ENCODE measurements around the gene ZNF362. TPM values are rescaled to one million over a fixed set of nuclear protein-coding genes. Genes with fewer than 3 reads are reported as not detected.
A peak's percentile ranks its signal among the peaks of the same experiment; 100 is the strongest.

ZNF362 gene
- total RNA-seq, 4 donors from 2014 or later, result 3.6 to 18.9 (median 13.7) TPM

- H3K4me1 ChIP-seq, result peaks cover 0 to 42% (median 2%) of the 10 kb centered on the region in 3 donors
- 56 to 81% methylated on average over 3 to 7 of the region's 7 CpGs for WGBS, 2 donors
- H3K36me3 ChIP-seq, result peaks cover 0 to 79% (median 0%) of the 10 kb centered on the region in 3 donors
- no peak for TF ChIP-seq CTCF (IDR thresholded peaks at IDR 0.05)
- no peak for TF ChIP-seq POLR2A (IDR thresholded peaks at IDR 0.05)
- H3K4me3 ChIP-seq, result no peak overlapping the region
- intact Hi-C loops (cut with DNase I), result no loop called here
- H3K9me3 ChIP-seq, result no peaks in the 10 kb centered on the region
- no peaks in the 10 kb centered on the region for H3K27me3 ChIP-seq
- DNase-seq, result no peak
- no peak overlapping the region for H3K27ac ChIP-seq
These were observed 17.7 kb downstream of the ZNF362 start for GRCh38 chr1:33273961-33274371.

DNA sequence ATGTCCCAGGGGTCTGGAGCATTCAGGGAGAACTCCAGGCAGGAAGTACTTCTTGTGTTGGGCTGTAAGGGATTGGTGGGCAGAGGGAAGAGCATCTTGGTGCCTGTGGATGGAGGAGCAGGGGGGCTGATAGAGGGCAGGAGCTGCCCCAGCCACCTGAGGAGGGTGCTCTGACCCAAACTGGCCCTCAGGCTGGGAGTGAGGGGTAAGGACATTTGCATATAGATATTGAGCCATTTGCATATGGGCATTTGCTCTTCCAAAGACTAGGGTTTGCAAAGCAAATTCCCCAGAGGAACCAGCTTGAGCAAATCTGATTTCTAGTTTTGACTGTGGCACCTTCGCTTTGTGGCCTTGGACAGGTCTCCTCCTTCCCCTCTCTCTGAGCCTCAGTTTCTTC, 18.2 kb downstream of the ZNF362 start:
- Histone ChIP-seq H3K4me1 (peaks cover 0 to 37% (median 0%) of the 10 kb centered on the region in 3 donors), H3K27me3 (no peaks in the 10 kb centered on the region), H3K36me3 (peaks cover 0 to 84% (median 0%) of the 10 kb centered on the region in 3 donors), H3K27ac (no peak overlapping the region), H3K9me3 (no peaks in the 10 kb centered on the region), H3K4me3 (no peak overlapping the region)
- no peak for TF ChIP-seq POLR2A (IDR thresholded peaks at IDR 0.05)
- TF ChIP-seq CTCF (IDR thresholded peaks at IDR 0.05), result no peak
- whole genome bisulfite sequencing, 2 donors, result 85 to 100% methylated on average over 1 of the region's 1 CpG
- DNase-seq, result no peak
- intact Hi-C loops (cut with DNase I), result no loop called here

- H3K27ac ChIP-seq, result no peak overlapping the region
- H3K36me3 ChIP-seq, result peaks cover 0 to 87% (median 2%) of the 10 kb centered on the region in 3 donors
- 86 to 94% methylated on average over 5 to 6 of the region's 6 CpGs for WGBS, 2 donors
- H3K9me3 ChIP-seq, result no peaks in the 10 kb centered on the region
- H3K4me3 ChIP-seq, result no peak overlapping the region
- intact Hi-C loops (cut with DNase I), result no loop called here
- peaks cover 0 to 32% (median 0%) of the 10 kb centered on the region in 3 donors for H3K4me1 ChIP-seq
- DNase-seq, result no peak
- TF ChIP-seq CTCF (IDR thresholded peaks at IDR 0.05), result no peak
- no peak for TF ChIP-seq POLR2A (IDR thresholded peaks at IDR 0.05)
- H3K27me3 ChIP-seq, result no peaks in the 10 kb centered on the region
These were observed 18.9 kb downstream of the ZNF362 start for GRCh38 chr1:33275195-33275594.

DNA sequence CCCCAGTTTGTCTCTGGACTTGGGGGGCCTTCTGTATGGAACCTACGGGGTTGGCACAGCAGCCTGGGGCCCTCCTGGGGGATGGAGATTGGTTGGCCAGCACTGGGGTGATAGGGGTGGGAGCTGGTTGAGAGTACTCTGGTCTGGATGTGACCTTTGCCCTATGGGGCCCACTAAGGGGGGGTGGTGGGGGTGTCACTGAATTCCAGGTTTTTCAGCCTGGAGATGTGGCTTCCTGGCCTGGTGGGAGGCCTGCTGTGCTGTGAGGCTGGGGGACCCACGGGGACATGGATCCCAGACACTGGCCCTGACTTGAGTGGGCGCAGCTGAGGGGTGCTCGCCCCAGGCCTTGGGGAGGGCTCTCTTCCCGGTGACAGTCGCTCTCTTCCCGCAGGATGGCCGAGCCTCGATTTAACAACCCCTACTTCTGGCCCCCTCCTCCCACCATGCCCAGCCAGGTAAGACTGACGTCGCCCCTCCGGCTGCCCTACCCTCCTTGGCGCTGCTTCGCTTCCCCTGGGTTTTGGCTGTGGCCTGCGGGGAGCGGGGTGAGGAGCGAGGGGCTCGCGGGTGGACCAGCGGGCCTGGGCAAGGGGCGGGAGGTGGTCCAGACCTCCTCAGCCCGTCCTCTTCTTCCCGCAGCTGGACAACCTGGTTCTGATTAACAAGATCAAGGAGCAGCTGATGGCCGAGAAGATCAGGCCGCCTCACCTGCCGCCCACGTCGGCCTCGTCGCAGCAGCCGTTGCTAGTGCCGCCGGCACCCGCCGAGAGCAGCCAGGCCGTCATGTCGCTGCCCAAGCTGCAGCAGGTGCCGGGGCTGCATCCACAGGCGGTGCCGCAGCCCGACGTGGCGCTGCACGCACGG, 19.6 kb downstream of the ZNF362 start:
- no peak for DNase-seq
- 86 to 91% methylated on average over 5 to 7 of the region's 45 CpGs for WGBS, 2 donors
- H3K4me3 ChIP-seq, result no peak overlapping the region
- intact Hi-C loops (cut with DNase I), result no loop called here
- peaks cover 0 to 25% (median 0%) of the 10 kb centered on the region in 3 donors for H3K4me1 ChIP-seq
- no peak for TF ChIP-seq CTCF (IDR thresholded peaks at IDR 0.05)
- TF ChIP-seq POLR2A (IDR thresholded peaks at IDR 0.05), result no peak
- H3K27me3 ChIP-seq, result no peaks in the 10 kb centered on the region
- H3K36me3 ChIP-seq, result peaks cover 0 to 87% (median 6%) of the 10 kb centered on the region in 3 donors
- H3K9me3 ChIP-seq, result no peaks in the 10 kb centered on the region
- H3K27ac ChIP-seq, result peak overlapping the region in 1 of 4 donors; percentile 16

GRCh38 chr1:33276573-33277298, 20.4 kb downstream of the ZNF362 start:
- H3K36me3 ChIP-seq, result peaks cover 7 to 89% (median 11%) of the 10 kb centered on the region in 3 donors
- no peaks in the 10 kb centered on the region for H3K9me3 ChIP-seq
- H3K4me3 ChIP-seq, result no peak overlapping the region
- TF ChIP-seq CTCF (IDR thresholded peaks at IDR 0.05) (no peak), POLR2A (IDR thresholded peaks at IDR 0.05) (no peak)
- no peaks in the 10 kb centered on the region for H3K27me3 ChIP-seq
- 82 to 85% methylated on average over 13 to 19 of the region's 30 CpGs for WGBS, 2 donors
- H3K27ac ChIP-seq, result no peak overlapping the region
- DNase-seq, result no peak
- peaks cover 0 to 17% (median 0%) of the 10 kb centered on the region in 3 donors for H3K4me1 ChIP-seq
- intact Hi-C loops (cut with DNase I), result no loop called here
